A549 (cell line): ENCODE measurements around the gene RCBTB2.

Experiments used
- CEBPB ChIP-seq, 2 experiments: fragments of >200 bp in 1 of 2; sonication (Bioruptor Twin) in 1 of 2; formaldehyde crosslinking in 1 of 2; IDR thresholded peaks; 2 replicates each; pipeline ENCODE4 v1.6.1; 2012 to 2016
- CHD2 ChIP-seq: fragments of 150-350 bp; IDR thresholded peaks from 2 replicates; pipeline ENCODE4 v1.6.1; 2014; ENCODE audit warnings: low read length; ENCODE audit not compliant: partially characterized antibody
- CTCF ChIP-seq: fragments of >200 bp; sonication (Bioruptor Twin); formaldehyde crosslinking; IDR thresholded peaks from 3 replicates; pipeline ENCODE4 v1.5.1; 2016
- TP53 ChIP-seq: fragments of 250-450 bp; sonication (Bioruptor Pico); IDR thresholded peaks from 2 replicates; pipeline ENCODE4 v1.5.0; 2021; ENCODE audit warnings: mild to moderate bottlenecking, moderate library complexity
- ZNF302 ChIP-seq: fragments of 250-450 bp; sonication (Bioruptor Pico); IDR thresholded peaks from 2 replicates; pipeline ENCODE4 v1.9.0; 2021; ENCODE audit warnings: inconsistent platforms, mild to moderate bottlenecking, moderate library complexity
- TF ChIP-seq, protein P1 (sequence below): fragments of 450-650 bp; IDR thresholded peaks from 2 replicates; pipeline ENCODE4 v1.6.1; 2014; ENCODE audit warnings: antibody characterized with exemption

DNA sequence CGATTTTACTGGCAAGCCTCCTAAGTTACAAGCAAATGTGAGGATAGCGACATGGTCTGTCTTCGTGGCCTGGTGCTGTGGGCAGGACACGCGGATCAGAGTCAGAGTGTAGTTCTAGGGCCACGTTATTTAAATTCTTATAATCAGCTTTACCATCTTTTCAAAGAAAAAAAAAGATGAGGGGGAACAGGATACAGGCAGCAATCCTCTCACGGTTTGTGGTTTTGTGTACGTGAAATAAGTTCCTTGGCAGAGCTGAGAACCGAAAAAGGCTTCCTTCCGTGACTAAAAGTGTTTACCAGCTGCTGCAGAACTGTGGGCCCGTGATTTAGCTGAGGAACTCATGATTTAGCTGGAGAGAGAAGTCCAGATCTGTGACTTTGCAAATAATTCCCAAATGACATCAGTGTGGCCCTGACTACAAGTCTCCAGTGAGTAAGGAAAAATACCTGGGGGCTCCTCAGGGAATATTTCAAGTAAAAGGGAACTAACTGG, 27.2 kb downstream of the RCBTB2 start:
- TF ChIP-seq CEBPB (IDR thresholded peaks at IDR 0.05): no peak
- no peak for TF ChIP-seq TP53 (CRISPR knock-in tag)
- TF ChIP-seq CTCF: no peak
- no peak for TF ChIP-seq CHD2
- TF ChIP-seq, protein P1, sequence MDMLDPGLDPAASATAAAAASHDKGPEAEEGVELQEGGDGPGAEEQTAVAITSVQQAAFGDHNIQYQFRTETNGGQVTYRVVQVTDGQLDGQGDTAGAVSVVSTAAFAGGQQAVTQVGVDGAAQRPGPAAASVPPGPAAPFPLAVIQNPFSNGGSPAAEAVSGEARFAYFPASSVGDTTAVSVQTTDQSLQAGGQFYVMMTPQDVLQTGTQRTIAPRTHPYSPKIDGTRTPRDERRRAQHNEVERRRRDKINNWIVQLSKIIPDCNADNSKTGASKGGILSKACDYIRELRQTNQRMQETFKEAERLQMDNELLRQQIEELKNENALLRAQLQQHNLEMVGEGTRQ: no peak
- TF ChIP-seq ZNF302 (CRISPR knock-in tag): no peak
